Epithelial cell of proximal tubule (primary cell): ENCODE results near the gene MBD1. TPM values are rescaled to one million over a fixed set of nuclear protein-coding genes. Genes with fewer than 3 reads are reported as not detected.
"Not testable (repeated sequence)": the region's sequence is repeated elsewhere in the genome, so short reads cannot be mapped to it uniquely, and the experiment has no call there.

Experiments used
- DNase-seq: peaks from one replicate; pipeline ENCODE4 v3.0.0-alpha.2; 2011; ENCODE audit warnings: low read depth
- H3K4me3 ChIP-seq: 2 replicates; pipeline ENCODE4 v1.5.1; 2011; ENCODE audit warnings: low read depth, mild to moderate bottlenecking, low read length
- CTCF ChIP-seq: conservative IDR thresholded peaks from 2 replicates; pipeline ENCODE4 v1.5.1; 2012; ENCODE audit warnings: low read depth, mild to moderate bottlenecking, low read length
- total RNA-seq: library from RNA; depleted of rRNA; stranded (reverse); fragments of >200 nt; gene quantifications from 2 replicates; pipeline ENCODE4 v1.2.3, GENCODE V29; 2015

MBD1 gene
- total RNA-seq, 1 donor from 2014 or later, result 70.2 TPM

- no peak for TF ChIP-seq CTCF
- no peak overlapping the region for H3K4me3 ChIP-seq
- no peak for DNase-seq
These were observed 31.7 kb downstream of the MBD1 start for GRCh38 chr18:50249576-50249975.

- no peak for DNase-seq
- TF ChIP-seq CTCF, result no peak
- H3K4me3 ChIP-seq, result no peak overlapping the region
These were observed 33.8 kb downstream of the MBD1 start for GRCh38 chr18:50247561-50247960.

GRCh38 chr18:50241768-50242167, 39.6 kb downstream of the MBD1 start:
- H3K4me3 ChIP-seq, DNase-seq: not testable (repeated sequence)

GRCh38 chr18:50240080-50240563, 41.2 kb downstream of the MBD1 start:
- H3K4me3 ChIP-seq, result no peak overlapping the region
- TF ChIP-seq CTCF, result no peak
- peak; percentile 15 for DNase-seq

GRCh38 chr18:50232419-50232818, 48.9 kb downstream of the MBD1 start:
- H3K4me3 ChIP-seq, result no peak overlapping the region
- no peak for TF ChIP-seq CTCF
- no peak for DNase-seq

GRCh38 chr18:50231621-50232020, 49.7 kb downstream of the MBD1 start:
- no peak overlapping the region for H3K4me3 ChIP-seq
- TF ChIP-seq CTCF, result no peak
- DNase-seq, result peak; percentile 44

GRCh38 chr18:50220249-50220648, 61.1 kb downstream of the MBD1 start:
- not testable (repeated sequence) for H3K4me3 ChIP-seq, DNase-seq

Other genes starting within 250 kb of the MBD1 start
- 34.1 and 48.4 TPM in 2 replicates for gene MYO5B, start 86.4 kb downstream of the MBD1 start, total RNA-seq
- 0.22 and 0.69 TPM in 2 replicates for gene CFAP53, start 15.0 kb downstream of the MBD1 start, total RNA-seq
- 35.8 and 50.9 TPM in 2 replicates for gene CXXC1, start 6.2 kb upstream of the MBD1 start, total RNA-seq
- 23.9 and 34.2 TPM in 2 replicates for gene SKA1, start 93.5 kb upstream of the MBD1 start, total RNA-seq